Fibroblast of the aortic adventitia (primary cell): Measurements from ENCODE around the gene GRIA1. TPM values are rescaled to one million over a fixed set of nuclear protein-coding genes. Genes with fewer than 3 reads are reported as not detected.

Source experiments
- DNase-seq: peaks from one replicate; pipeline ENCODE4 v3.0.0-alpha.2; 2010; ENCODE audit warnings: low read depth
- H3K4me3 ChIP-seq: 2 replicates; pipeline ENCODE4 v1.5.1; 2011; ENCODE audit warnings: low read depth, mild to moderate bottlenecking, control low read depth, low read length, moderate library complexity
- CTCF ChIP-seq: IDR thresholded peaks from 2 replicates; pipeline ENCODE4 v1.5.1; 2011; ENCODE audit warnings: mild to moderate bottlenecking, low read length, control low read depth, inconsistent platforms; ENCODE audit not compliant: insufficient read depth
- total RNA-seq: library from RNA; depleted of rRNA; stranded (reverse); fragments of >200 nt; gene quantifications from 2 replicates; pipeline ENCODE4 v1.2.3, GENCODE V29; 2012; ENCODE audit warnings: low replicate concordance

The GRIA1 gene
- total RNA-seq, 1 donor = 1.2 TPM

DNA sequence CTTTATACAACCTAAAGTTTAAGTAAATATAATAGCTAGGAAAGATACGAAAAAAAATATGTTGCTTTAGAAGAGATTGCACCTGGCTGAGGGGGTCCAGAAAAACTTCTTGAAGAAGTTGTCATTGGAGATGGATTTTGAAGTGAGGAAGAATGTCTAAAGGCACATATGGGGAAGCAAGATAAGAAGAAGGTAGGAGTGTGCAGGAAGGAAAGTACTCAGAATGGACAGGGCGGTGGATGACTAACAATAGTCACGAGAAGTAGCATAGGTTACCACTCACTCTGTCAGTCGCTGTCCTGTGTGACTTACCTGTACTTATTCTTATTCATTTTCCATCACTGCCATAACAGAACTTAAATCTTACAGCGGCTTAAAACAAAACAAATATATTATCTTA lies 251.6 kb downstream of the GRIA1 start:
- DNase-seq = no peak
- no peak for TF ChIP-seq CTCF
- H3K4me3 ChIP-seq = no peak overlapping the region

GRCh38 chr5:153744751-153745150 lies 254.3 kb downstream of the GRIA1 start:
- no peak for DNase-seq
- H3K4me3 ChIP-seq = no peak overlapping the region
- no peak for TF ChIP-seq CTCF

DNA sequence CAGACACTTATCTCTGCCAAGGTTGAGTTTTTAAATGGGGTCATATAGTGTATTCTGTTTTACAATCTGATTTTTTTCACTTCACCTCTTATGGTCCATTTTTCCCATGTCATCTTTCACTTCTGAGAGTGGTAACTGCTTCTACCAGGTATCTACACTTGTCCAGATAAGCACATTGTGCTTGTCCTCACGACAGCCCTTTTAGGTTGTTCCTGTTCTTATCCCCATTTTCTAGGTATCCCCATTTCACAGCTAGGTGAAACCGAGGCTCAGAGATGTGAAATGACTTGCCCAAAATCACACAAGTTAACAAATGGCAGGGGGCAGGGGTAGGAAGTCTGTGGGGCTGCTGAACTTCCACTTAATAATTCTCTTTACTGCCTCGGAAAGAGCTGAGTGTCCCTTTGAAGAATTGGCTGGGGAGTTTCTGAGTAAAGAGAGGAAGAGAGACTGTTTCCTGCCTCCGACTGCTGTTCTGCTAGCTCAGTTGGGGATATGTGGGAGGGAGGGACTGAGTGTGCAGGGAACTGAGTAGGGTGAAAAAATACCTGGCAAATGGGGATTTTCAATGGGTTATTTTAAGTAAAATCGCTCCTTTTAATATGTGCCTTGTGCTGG lies 255.4 kb downstream of the GRIA1 start:
- no peak for TF ChIP-seq CTCF
- H3K4me3 ChIP-seq = no peak overlapping the region
- no peak for DNase-seq

GRCh38 chr5:153746440-153746839 lies 256.0 kb downstream of the GRIA1 start:
- TF ChIP-seq CTCF = no peak
- DNase-seq = no peak
- no peak overlapping the region for H3K4me3 ChIP-seq

GRCh38 chr5:153748823-153749222 lies 258.4 kb downstream of the GRIA1 start:
- no peak for DNase-seq
- no peak overlapping the region for H3K4me3 ChIP-seq
- TF ChIP-seq CTCF = no peak

DNA sequence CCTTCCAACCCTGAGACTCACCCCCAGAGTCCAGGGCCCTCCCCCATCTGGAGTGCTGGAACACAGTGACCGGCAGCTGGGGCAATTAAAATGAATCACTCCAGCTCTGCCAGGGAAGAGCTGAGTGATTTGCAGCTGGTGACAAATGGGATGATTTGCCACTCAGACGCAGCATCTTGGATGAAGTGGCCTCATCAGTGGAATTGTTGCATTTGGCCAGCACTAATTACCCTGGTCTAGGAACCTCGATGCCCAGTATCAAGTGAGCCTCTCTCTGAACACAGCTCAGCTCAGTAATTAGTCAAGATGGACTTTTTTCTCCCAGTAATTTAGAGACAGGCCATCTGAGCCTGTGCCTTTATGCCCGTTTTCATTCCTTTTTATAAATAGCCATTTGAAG lies 259.5 kb downstream of the GRIA1 start:
- no peak overlapping the region for H3K4me3 ChIP-seq
- no peak for DNase-seq
- no peak for TF ChIP-seq CTCF

GRCh38 chr5:153751251-153751650 lies 260.8 kb downstream of the GRIA1 start:
- no peak for DNase-seq
- no peak for TF ChIP-seq CTCF
- H3K4me3 ChIP-seq = no peak overlapping the region
